NCI-H1417 treated with DMSO at 0.1 percent for 48 hours (cell line): Measurements from ENCODE around the gene CCBE1.

Source experiments
- DNase-seq: peaks from one replicate; lab custom pipeline; 2025; lab: John Stamatoyannopoulos, UW

CCBE1 gene

DNA sequence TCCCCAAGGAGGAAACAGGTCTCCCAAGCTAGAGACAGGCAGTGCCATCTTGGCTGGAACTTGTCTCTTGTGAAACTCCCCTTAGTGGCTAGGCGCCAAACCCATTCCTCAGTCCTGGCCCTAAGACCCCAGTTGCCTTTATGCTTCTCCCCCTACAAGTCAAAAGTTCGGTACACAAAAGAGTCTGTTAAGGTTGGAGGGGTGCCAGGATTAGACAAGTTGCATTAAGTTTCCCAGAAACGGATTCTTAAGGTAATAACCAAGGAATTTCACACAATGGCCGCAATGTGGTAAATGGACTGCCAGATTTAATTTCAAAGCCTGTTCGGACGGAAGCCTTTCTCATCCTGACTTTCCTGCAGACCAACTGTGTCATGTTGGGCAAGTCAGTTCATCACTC lies 80.7 kb downstream of the CCBE1 start:
- no peak for DNase-seq

DNA sequence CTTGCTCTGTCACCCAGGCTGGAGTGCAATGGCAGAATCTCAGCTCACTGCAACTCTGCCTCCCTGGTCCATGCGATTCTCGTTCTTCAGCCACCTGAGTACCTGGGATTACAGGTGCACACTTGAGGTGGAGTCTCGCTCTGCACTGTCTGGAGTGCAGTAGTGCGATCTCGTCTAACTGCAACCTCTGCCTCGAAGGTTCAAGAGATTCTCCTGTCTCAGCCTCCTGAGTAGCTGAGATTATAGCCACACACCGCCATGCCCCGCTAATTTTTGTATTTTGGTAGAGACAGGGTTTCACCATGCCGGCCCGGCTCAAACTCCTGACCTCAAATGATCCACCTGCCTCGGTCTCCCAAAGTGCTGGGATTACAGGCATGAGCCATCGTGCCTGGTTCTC lies 83.3 kb downstream of the CCBE1 start:
- no peak for DNase-seq

DNA sequence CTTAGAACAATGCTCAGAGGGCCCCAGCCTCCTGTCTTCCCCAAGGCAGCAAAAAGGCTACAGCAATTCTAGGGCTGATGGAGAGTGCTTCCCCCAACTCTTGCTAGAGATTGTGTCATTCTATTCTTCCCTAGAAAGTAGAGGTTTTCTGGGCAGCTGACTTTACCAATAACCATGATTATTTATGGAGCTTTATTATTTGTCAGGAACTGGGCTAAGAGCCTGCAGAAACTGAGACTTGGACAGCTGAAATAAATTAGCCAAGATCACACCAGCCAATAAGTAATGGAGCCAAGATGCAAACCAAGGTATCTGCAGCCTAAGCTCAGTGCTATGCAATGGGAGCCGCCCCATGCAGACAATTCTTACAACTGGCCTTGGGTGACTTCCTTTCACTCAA lies 84.8 kb downstream of the CCBE1 start:
- no peak for DNase-seq

DNA sequence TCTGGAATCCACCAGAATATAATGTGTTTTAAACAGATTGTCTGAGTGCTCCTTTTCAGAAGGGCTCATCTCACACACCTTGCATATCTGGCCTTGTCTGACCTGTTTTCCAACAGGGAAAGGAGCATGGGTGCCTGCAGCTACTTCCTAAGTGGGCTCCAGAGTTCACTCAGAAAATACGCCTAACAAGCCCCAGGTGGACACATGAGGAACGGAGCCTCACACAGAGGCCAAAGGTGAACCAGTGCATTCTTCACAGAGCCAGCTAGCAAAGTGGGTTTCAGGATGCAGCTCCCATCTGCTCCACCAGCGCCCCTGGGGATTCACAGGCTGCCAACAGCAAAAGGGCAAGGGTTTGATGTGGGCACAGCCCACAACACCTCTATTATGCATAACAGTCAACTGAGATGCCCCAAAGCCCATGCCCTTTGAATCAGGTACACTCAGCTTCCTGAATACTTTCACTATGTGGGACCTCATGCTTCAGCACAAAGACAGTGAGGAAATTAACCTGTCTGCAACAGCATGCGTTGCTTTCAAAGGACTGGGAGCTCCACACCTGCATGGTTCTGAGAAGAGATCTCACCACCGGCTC lies 86.6 kb downstream of the CCBE1 start:
- no peak for DNase-seq

DNA sequence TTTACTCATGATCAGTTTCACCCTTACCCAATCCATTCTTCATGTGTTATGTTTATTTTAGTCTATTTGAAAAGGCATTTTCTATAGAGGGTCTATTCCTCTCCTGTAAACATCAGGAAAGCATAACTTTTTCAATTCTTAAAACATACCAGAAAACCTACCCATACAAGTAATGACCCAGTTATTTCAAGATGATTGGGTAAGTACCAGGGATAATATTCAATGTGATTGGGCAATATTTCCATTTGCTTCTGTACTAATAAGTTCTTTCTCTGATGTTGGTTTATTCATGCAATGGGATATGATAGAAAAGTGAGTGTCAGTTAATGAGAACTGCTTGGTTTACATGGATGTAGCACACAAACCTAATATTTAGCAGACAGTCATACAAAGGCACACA lies 87.6 kb downstream of the CCBE1 start:
- no peak for DNase-seq

DNA sequence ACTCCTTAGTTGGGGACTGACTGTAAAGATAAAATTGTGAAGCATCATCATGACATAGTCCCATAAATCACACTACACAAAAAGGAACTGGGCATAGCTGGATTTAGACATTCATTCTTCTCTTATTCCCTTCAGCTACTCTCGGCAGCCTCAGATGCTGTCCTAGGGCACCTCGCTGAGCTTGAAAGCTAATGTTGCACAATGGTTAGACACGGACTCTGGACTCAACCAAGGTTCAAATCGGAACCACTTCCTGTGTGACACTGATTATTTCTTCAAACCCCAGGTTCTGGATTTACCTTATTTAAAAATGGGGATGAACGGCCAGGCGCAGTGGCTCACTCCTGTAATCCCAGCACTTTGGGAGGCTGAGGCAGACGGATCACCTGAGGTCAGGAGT lies 89.8 kb downstream of the CCBE1 start:
- no peak for DNase-seq

DNA sequence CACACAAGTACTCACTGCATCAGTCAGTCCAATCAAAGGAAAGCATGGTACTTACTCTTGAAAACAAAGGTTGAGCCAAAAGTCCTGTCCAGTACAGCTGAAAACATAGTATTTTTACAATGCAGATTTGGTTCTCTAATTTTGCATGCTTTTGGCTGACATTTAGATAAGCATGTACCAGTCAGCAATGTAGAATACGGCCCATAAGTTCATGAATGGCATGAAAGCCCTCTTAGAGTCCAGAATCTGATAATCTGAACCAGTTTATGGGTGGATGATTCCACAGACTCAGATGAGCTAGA lies 90.2 kb downstream of the CCBE1 start:
- no peak for DNase-seq

DNA sequence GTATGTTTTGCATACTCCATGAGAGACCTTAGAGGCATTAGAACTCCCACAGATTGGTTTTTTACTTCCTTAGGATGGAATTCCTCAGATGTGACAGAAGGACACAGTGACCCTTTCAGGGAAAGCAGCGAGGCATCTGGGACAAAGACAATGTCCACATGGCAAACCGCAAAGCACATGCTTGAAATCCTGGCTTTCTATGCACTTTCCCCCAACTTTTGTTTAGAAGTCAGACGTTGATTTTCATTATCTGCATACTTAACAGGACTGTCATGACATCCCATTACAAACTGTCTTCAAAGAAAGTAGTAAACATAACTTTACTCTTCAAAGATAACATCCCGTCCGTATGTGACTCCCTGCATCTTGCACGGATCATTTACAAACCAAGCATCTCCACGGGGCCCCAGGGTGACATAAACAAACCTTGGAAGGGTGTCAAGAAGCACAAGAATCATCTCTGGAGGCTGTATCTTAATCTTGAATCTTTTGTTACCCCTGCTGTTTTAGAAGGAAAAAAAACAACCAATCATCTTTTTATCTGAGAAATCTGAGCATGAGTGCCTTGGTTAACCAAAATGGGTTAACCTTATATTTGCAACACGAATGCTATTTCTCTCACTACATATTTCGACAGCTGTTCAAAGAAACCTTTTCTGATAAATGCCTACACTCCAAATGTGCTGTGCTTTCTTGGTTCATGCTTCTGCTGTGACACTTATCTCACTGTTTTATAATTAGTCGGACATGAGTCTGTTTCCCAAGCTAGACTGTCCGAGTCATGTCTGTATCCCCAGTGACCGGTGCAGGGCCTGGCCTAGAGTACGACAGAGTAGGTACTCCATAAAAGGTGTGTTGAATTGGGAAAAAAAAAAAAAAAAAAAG lies 90.8 kb downstream of the CCBE1 start:
- DNase-seq, result no peak

DNA sequence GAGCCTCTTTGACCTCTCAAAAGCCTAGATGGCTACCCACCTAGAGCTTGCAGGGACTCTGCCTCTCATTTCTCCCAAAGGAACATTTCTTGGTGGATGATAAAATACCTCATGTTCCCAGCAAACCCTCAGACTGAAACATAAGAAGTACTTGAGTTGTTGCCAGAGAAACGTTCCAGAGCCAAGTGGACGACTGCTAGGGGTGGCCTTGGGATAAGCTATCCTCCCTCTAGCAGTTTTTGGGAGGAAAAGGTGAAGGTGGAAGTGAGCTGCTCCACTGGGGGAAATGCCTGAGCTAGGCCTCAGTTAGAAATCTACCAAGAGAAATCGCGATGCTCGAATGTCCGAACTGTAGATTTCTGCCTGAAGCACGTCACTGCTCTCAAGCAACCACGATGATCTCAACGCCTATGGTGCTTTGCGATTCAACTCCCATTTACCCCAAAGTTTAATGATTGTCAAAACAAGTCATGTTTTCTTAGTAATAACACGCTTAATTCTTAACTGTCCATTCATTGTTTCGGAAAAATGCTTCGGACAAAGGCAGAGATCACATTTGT lies 91.5 kb downstream of the CCBE1 start:
- DNase-seq, result no peak

DNA sequence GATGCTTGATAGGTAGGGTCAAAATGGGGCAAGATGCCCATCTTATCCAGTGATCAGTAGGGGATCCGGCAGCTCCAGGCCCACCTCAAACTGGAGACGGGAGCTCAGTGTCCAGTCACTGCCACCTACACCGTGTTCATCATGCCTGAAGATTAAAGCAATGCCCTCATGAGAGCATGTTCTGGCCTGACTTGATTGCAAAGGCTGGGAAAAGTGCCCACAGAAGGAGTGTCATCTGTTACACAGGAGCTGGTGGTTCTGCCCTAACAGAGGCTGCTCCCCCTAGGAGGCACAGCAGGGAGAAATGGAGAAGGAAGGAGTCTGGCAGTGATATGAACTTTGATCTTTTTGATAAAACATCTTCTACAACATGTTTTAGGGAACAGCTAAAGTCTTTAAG lies 92.3 kb downstream of the CCBE1 start:
- no peak for DNase-seq

DNA sequence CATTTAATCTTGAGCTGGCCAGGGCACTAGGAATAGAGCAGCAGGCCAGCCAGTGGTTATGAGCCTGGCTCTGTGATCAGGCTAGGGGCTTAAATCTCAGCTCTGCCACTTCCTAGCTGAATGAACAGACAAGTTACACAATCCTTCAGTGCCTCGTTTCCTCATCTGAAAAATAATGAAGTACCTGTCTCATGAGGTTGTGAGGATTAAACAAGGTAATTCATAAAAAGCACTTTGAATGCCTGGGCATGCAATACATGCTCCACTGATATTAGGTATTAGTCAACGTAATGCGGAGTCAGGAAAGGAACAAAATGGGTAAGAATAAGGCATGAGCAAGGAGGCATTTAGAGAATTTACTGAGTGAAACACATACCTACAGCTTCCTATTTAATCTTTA lies 100.2 kb downstream of the CCBE1 start:
- no peak for DNase-seq

DNA sequence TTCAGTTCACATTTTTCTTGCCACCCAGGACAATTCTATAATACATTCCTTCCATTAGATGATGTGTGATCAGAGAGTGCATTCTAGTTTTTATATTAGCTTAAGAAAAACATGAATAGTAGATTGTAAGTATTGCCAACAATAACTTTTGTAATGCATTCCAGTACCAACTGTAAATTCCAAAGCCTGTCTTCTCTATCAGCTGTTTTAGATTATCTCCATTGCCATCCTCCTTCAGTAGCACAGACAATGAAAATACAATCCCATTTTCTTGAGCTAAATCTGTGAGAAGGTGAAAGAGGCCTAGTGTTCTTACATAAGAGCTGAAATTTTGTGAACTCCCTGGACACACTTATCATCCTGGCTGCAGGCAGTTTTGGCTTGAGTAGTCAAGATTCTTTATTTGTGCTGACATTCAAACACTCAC lies 103.9 kb downstream of the CCBE1 start:
- no peak for DNase-seq

DNA sequence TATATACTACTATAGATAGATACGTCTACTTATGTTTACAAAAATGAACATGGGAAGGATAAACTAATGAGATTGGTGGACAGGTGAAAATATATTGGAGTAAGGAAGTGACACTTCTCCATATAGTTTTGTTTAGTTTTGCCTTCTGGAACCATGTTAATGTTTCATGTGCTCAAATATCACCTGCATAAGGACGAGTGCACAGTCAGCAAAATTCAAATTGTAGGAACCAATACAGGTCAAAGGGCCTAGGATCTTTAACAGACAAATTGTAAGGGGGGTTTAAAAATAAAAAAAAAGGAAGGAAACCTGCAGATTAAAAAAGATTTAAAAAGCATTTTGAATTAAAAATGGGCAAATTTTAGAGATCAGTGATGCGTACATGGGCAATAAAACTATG lies 104.6 kb downstream of the CCBE1 start:
- no peak for DNase-seq

DNA sequence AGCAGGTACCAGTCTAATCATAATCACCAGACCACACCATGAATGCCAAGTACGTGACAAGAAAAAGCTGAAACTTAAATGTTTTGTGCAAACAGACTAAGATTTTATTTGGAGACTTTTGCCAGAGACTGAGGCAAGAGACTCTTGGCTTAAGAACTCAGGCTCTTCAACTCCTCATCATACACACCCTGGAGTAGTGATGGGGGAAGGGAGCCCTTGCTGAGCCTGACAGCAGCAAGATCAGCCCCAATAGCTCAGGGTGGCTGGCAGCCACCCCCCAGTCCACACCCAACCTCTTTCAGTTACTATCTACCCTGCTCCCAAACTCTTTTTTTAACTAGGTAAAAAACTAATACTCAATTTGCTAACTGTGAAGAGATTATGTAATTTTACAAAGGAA lies 114.8 kb downstream of the CCBE1 start:
- no peak for DNase-seq

DNA sequence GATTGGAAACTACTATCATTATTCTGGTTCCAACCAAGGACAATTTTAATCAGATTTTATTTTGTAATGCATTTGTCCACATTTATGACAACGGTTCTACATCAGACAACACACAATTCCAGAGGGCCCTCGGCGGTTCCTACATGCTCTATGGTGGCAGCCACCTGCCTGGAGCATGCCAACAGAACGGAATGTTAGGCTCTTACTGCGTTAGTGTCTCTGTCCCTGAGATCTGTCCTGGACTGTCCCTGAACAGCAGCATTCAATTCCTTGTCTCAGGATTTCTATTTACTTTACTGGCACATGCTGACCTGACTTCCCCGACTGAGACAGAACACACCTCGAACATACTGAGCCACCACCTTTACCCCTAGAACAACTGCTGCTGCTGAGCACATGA lies 117.7 kb downstream of the CCBE1 start:
- DNase-seq, result no peak

DNA sequence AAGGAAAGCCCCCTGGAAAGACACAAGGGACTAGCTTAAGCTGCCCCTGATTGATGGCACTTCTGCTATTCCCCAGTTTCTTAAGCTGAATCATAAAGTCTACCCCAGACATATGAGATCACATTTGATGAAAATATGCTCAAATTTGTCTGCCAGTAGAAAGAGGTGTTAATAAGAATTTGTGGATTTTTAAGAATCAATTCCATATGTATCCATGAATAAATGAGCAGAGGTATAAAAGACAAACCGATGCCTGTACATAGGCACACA lies 119.9 kb downstream of the CCBE1 start:
- no peak for DNase-seq

DNA sequence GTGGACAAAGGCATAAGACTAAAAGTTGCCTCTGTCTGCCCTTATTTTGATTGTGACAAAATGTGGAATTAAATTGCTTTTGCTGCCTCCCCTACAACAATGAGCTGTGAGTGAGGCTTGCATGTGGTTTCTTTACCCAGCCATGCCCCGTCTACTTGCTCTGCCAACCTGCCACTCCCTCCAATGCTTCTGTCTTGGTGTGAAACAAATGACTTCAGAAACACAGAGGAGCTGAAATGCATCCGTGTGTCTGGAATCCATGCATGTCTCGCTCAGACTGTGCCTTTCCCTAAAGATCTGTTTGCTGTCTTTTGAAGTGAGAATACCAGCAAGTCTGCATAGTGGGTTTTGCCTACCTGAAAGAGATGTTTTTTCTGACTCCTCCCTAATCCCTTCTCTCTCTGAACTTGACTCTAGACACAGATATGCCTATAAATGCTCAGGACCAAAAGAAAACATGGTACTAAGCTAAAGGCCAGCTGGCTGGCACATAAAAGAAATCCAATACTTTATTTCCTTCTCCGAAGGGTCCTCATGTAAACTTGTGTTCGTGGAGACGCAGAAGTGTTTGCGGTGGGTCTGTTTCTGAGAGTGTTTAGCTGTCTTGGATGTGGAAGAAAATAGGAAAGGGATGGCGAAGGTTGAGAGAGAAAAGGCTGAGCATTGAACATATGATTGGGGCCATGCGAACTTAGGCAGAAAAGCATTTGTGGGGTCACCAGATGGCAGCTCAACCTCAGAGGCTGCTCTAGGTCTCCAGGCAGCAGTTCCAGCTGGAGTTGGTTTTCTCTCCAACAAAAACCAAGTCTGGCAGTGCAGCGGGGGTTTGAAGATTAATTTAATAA lies 120.5 kb downstream of the CCBE1 start:
- DNase-seq, result no peak

DNA sequence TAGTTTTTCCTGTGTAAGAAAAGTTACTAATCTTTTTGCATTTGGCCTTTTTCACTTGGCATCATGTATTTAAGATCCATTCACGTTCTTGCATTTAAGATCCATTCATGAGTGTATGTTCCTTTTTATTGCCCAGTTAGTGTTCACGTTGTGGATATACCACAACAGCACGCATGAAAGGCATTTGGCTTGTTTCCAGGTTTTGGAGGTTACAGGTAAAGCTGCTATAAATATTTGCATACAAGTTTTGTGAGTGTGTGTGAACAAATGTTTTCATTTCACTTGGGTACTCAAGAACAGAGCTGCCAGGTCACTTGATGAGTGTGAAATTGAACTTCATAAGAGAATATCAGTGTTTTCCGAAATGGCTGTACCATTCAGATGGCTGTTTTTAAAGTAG lies 121.2 kb downstream of the CCBE1 start:
- no peak for DNase-seq

DNA sequence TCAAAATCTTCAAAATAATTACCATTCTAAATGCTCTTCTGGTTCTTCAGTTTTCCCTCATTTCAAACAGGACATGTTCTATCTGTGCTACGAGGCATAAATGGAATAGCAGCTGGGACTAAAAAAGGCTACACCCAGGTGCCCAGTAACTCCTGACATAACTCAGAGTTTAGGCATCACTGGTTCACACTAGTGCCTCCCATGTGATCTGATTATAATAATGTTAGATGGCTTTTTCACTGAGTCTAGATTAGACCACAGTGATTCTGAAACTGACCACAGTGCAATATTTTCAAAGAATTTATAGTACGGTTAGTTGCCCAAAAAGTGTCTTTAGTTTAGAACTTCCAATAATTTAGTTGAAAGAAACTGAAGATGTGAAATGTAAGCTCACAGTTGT lies 123.3 kb downstream of the CCBE1 start:
- DNase-seq, result no peak

DNA sequence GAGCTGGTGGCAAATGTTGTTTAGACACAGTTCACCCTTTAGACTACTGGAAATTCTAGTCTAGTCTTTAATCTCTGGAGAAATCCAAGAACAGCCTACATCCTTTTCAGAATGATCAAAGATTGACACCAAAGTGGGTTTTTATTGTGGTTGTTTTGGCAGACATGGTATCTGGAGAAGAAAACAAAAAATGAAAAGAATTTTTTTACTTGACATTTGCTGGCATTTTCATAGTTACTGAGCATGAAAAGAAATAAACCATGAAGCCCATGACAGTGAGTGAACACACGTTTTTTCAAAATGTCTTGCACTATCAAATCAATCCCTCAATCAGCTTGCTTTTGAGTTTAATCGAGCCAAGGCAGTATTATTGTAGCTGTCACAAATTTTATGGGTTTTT lies 125.3 kb downstream of the CCBE1 start:
- no peak for DNase-seq

DNA sequence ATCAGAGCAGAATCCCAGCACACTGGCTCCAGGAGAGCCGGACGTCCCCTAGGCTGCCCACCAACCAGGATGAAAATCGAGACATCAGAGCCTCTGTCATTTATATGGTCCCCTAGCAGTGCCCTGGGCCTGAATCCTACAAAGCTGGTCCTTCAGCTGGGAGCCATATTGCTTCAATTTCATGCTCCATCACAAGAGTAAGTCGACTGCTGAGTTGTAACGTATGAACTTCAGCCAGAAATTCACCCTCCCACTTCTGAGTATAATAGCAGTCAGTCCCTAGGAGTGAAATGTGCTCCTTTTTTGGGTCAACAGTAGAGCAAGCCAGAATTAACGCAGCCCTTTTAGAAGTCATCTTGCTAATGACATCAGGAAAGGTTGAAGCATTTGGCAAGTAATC lies 126.4 kb downstream of the CCBE1 start:
- DNase-seq, result no peak

DNA sequence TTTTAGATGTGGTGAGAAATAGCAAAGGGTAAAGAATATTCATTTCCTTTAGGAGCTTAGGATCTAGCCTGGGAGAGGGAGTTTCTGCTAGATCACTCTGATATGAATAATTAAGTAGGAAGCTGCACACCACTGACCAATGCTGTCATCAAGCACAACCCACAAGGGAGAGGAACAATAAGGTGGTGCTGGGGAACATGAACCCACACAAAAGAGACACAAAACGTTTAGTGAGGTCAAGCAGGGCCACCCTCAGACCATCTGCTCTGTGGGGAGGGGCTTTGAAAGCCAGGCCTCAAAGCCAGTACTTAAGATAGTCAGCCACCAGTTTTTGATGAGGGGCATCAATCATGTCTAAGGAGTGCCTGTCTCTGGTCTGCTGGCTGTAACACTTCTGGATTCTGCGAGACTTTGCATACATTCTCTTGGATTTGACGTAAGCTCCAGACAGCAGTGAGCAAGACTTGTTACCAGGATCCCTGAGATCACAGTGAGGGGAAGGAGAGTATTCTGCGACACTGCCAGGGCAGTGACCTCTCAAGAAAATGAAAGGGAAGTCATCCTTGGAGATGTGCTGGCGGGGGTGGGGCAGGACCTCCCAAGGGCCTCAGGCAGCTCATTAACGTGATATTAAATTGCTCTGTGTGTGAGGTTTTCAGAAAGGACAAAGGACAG lies 127.0 kb downstream of the CCBE1 start:
- DNase-seq, result no peak

DNA sequence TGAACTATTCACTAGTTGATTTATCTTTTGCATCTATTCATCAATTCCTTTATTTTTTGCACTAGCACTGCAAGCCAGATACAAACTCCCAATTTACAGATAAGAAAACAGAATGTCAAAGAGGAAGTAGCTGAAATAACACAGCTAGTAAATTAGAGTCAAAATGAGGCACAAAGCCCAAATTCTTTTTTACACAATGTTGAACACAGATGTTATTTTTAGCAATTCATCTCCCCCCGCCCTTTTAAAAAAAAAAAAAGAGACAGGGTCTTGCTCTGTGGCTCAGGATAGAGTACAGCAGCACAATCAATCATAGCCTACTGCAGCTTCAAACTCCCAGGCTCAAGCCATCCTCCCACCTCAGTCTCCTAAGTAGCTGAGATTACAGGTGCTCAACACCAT lies 127.8 kb downstream of the CCBE1 start:
- DNase-seq, result no peak
